Nephron (organoid): ENCODE measurements around the gene LAMA3.
A peak's percentile ranks its signal among the peaks of the same experiment; 100 is the strongest.
"Not testable (repeated sequence)": the region's sequence is repeated elsewhere in the genome, so short reads cannot be mapped to it uniquely, and the experiment has no call there.

Experiments used
- H3K27ac Mint-ChIP-seq, 3 experiments: 2 replicates each; pipeline ENCODE4 v1.8.0; 2020; ENCODE audit warnings: mixed read lengths in 3 of 3, mild to moderate bottlenecking in 2 of 3, moderate library complexity in 1 of 3
- H3K27me3 Mint-ChIP-seq: 2 replicates; pipeline ENCODE4 v1.8.0; 2021; ENCODE audit warnings: low read depth, mild to moderate bottlenecking, moderate library complexity, mixed read lengths
- H3K36me3 Mint-ChIP-seq: 2 replicates; pipeline ENCODE4 v1.8.0; 2020; ENCODE audit warnings: low read depth, mixed read lengths
- H3K4me1 Mint-ChIP-seq: 2 replicates; pipeline ENCODE4 v1.8.0; 2020; ENCODE audit warnings: mixed read lengths
- H3K4me3 Mint-ChIP-seq, 3 experiments: 2 replicates each; pipeline ENCODE4 v1.8.0; 2020; ENCODE audit warnings: mild to moderate bottlenecking in 3 of 3, mixed read lengths in 3 of 3, moderate library complexity in 2 of 3
- H3K9me3 Mint-ChIP-seq: 2 replicates; pipeline ENCODE4 v1.8.0; 2020; ENCODE audit warnings: mixed read lengths
- TF ChIP-seq, protein P1 (sequence below), 3 experiments: fragments of 200-600 bp; sonication (generic); IDR thresholded peaks; one replicate each; pipeline ENCODE4 v1.5.0; 2021; ENCODE audit warnings: antibody characterized with exemption in 3 of 3; ENCODE audit not compliant: unreplicated experiment in 3 of 3

LAMA3 gene

DNA sequence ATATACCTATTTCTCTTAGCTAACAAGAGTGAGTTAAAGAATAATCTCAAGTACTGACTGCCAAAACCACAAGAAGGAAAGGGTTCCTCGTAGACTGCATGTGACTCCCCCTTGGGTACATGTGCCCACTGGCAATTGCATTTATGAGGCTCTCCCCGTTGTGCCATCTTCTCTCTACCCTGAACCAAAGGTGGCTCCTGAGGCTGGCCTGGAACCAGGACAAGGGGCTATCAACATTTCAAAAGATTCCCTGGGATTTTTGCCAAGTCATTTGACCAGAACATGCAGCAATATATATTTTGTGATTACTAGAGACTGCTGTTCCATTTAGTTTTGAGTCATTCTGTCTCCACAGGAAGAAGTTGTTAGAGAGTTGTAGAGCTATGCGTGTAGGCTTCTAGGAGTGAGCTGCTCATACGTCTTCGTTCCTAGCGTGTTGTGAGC lies 45.8 kb downstream of the LAMA3 start:
- Mint-ChIP-seq H3K9me3 (no peaks in the 10 kb centered on the region), H3K4me3 (no peak overlapping the region), H3K36me3 (no peaks in the 10 kb centered on the region), H3K27ac (peak overlapping the region in 2 of 3 experiments; percentile 12 to 14), H3K4me1 (peaks cover 33% of the 10 kb centered on the region), H3K27me3 (peaks cover 15% of the 10 kb centered on the region)
- TF ChIP-seq, protein P1, sequence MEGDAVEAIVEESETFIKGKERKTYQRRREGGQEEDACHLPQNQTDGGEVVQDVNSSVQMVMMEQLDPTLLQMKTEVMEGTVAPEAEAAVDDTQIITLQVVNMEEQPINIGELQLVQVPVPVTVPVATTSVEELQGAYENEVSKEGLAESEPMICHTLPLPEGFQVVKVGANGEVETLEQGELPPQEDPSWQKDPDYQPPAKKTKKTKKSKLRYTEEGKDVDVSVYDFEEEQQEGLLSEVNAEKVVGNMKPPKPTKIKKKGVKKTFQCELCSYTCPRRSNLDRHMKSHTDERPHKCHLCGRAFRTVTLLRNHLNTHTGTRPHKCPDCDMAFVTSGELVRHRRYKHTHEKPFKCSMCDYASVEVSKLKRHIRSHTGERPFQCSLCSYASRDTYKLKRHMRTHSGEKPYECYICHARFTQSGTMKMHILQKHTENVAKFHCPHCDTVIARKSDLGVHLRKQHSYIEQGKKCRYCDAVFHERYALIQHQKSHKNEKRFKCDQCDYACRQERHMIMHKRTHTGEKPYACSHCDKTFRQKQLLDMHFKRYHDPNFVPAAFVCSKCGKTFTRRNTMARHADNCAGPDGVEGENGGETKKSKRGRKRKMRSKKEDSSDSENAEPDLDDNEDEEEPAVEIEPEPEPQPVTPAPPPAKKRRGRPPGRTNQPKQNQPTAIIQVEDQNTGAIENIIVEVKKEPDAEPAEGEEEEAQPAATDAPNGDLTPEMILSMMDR (IDR thresholded peaks at IDR 0.05; ENCODE audit: unreplicated experiment in 3 of 3) = no peak

DNA sequence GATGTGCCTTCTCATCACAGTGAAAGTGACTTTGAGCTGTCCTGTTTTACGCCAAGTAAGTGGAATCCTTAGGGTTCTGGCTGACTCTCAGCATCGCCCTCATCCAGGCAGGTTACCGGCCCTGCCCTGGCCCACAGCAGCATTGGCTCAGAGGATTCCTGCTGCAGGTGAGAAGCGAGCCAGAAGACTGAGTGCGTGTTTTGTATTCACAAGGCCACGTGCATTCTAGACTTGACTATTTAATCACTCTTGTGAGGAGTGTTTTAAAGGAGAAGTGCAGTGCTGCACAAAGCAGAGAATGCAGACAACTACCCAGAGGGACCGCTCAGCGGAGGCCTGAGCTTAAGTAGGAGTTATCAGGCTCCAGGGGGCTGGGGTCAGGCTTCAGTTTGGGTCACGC lies 48.3 kb downstream of the LAMA3 start:
- Mint-ChIP-seq H3K27me3 (peaks cover 15% of the 10 kb centered on the region), H3K9me3 (no peaks in the 10 kb centered on the region), H3K36me3 (no peaks in the 10 kb centered on the region), H3K4me1 (peaks cover 32% of the 10 kb centered on the region), H3K4me3 (no peak overlapping the region), H3K27ac (peak overlapping the region in 2 of 3 experiments; percentile 14 to 28)
- TF ChIP-seq, protein P1 (IDR thresholded peaks at IDR 0.05; ENCODE audit: unreplicated experiment in 3 of 3) = no peak

DNA sequence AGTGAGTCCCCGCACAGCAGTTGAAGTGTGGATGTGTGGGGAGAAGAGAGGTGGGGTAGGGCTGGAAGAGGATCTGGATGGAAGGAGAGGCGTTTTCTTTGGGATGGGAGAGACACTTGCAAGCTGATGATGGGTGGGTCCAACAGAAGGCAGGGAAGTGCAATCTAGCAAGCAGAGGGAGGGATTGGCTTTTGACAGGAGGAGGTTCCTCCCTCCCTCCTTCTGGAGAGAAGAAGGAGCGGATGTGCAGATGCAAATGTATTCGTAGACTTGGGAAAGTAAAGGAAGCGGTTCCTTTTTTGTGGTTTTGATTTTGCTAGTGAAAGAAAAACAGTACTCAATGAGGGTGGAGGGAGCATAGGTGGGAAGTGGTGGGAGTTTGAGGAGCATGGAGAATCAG lies 48.9 kb downstream of the LAMA3 start:
- Mint-ChIP-seq H3K9me3 (no peaks in the 10 kb centered on the region), H3K4me3 (peak overlapping the region in 2 of 3 experiments; percentile 7 to 11), H3K27me3 (peaks cover 15% of the 10 kb centered on the region), H3K4me1 (peaks cover 32% of the 10 kb centered on the region), H3K27ac (peak overlapping the region in 2 of 3 experiments; percentile 14 to 28), H3K36me3 (no peaks in the 10 kb centered on the region)
- TF ChIP-seq, protein P1 (IDR thresholded peaks at IDR 0.05; ENCODE audit: unreplicated experiment in 3 of 3) = no peak

DNA sequence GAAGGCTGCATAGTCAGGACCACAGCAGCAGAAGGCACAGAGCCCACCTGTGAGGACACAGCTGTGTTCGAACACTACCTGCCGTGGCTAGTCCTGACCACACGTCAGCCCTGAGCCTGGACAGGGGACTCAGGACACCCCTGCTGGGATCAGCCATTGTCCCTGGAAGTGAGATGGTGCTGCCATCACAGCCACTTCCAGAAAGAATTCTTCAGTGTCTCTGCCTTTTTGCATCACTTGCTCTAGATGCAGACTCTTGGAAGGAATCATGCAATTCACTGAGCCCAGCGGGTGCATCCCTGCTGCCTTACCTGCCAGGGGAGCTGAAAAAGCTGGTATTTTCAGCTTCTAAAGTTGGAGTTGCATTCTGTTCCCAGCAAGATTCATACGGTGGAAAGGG lies 49.3 kb downstream of the LAMA3 start:
- H3K27me3 Mint-ChIP-seq = peaks cover 15% of the 10 kb centered on the region
- TF ChIP-seq, protein P1 (IDR thresholded peaks at IDR 0.05; ENCODE audit: unreplicated experiment in 3 of 3) = no peak
- no peaks in the 10 kb centered on the region for H3K9me3 Mint-ChIP-seq
- no peak overlapping the region for H3K4me3 Mint-ChIP-seq
- H3K36me3 Mint-ChIP-seq = no peaks in the 10 kb centered on the region
- H3K4me1 Mint-ChIP-seq = peaks cover 33% of the 10 kb centered on the region
- H3K27ac Mint-ChIP-seq = no peak overlapping the region

DNA sequence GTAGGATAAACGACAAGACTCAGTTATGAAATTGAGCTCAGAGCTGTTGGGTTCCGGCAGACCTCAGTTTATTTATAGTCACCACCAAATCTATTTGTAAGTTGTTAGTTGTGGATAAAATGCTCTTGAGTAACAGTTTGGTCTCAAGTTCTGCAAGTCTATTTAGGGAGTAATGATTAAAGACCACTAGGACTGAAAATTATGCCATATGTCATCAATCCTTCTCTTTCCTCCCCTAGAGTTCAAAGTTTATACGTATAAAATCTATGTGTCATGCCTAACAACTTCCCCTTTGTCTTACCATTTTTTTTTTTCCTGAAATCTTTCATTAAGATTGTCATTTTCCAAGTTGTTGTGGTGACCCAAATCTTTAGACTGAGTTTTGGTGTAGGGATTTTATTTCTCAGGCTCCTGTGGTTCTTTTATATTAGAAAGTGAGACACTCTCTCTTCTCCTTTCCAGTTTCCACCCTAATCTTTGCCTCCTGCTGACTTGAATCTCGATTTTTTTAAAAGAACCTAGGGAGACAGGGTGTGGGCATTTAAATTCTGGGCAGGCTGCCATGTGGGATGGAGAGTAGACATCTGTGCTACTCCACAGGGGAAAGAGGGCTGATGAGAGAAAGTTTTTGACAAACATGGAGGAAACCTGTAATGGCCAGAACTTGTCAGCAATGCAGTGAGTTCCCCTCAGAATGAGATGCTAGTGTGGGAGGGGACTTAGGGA lies 51.0 kb downstream of the LAMA3 start:
- Mint-ChIP-seq H3K27ac (peak overlapping the region in 1 of 3 experiments; percentile 18), H3K27me3 (peaks cover 20% of the 10 kb centered on the region), H3K4me1 (peaks cover 33% of the 10 kb centered on the region), H3K4me3 (no peak overlapping the region), H3K9me3 (no peaks in the 10 kb centered on the region), H3K36me3 (no peaks in the 10 kb centered on the region)
- TF ChIP-seq, protein P1 (IDR thresholded peaks at IDR 0.05; ENCODE audit: unreplicated experiment in 3 of 3) = no peak

DNA sequence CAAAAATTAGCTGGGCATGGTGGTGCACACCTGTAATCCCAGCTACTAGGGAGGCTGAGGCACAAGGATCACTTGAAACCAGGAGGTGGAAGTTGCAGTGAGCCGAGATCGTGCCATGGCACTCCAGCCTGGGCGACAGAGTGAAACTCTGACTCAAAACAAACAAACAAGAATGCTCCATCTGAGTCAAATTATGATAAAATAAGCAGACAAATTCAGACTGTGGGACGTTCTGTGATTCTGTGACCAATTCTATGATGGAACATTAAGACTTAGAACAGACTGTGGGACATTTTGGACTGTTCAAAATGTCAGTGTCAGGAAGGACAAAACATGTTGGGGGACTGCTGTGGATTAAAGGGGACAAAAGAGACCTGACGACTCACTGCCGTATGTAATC lies 52.7 kb downstream of the LAMA3 start:
- H3K4me3 Mint-ChIP-seq, H3K36me3 Mint-ChIP-seq, H3K27ac Mint-ChIP-seq, H3K9me3 Mint-ChIP-seq: not testable (repeated sequence)
- peaks cover 24% of the 10 kb centered on the region for H3K27me3 Mint-ChIP-seq
- H3K4me1 Mint-ChIP-seq = peaks cover 29% of the 10 kb centered on the region
